Progenitor cell of endocrine pancreas (in vitro differentiated cells): ENCODE measurements around the gene DNM2. TPM values are rescaled to one million over a fixed set of nuclear protein-coding genes. Genes with fewer than 3 reads are reported as not detected.
"Not testable (repeated sequence)": the region's sequence is repeated elsewhere in the genome, so short reads cannot be mapped to it uniquely, and the experiment has no call there.

Source experiments
- DNase-seq: peaks from one replicate; pipeline ENCODE4 v3.0.0; 2021; ENCODE audit warnings: low spot score; ENCODE audit not compliant: unreplicated experiment
- H3K27ac Mint-ChIP-seq: 2 replicates; pipeline ENCODE4 v1.8.0; 2021; ENCODE audit warnings: mild to moderate bottlenecking, moderate library complexity, mixed read lengths
- H3K27me3 Mint-ChIP-seq: 2 replicates; pipeline ENCODE4 v1.8.0; 2021; ENCODE audit warnings: mixed read lengths
- H3K36me3 Mint-ChIP-seq: 2 replicates; pipeline ENCODE4 v1.8.0; 2022; ENCODE audit warnings: mixed read lengths; ENCODE audit not compliant: insufficient read depth
- H3K4me1 Mint-ChIP-seq: 2 replicates; pipeline ENCODE4 v1.8.0; 2021; ENCODE audit warnings: low read depth, mixed read lengths
- H3K4me3 Mint-ChIP-seq: 2 replicates; pipeline ENCODE4 v1.8.0; 2021; ENCODE audit warnings: low read depth, mild to moderate bottlenecking, moderate library complexity, mixed read lengths
- H3K9me3 Mint-ChIP-seq: 2 replicates; pipeline ENCODE4 v1.8.0; 2021; ENCODE audit warnings: low read depth, mixed read lengths
- CTCF ChIP-seq: fragments of 200-600 bp; sonication (generic); IDR thresholded peaks from one replicate; pipeline ENCODE4 v1.5.0; 2021; ENCODE audit warnings: antibody characterized with exemption, mild to moderate bottlenecking; ENCODE audit not compliant: unreplicated experiment
- total RNA-seq: library from RNA; stranded (reverse); gene quantifications from 2 replicates; pipeline ENCODE4 v1.2.1, GENCODE V29; 2021

DNM2 gene
- total RNA-seq, 1 donor from 2014 or later = 124 TPM

- Mint-ChIP-seq H3K9me3 (no peaks in the 10 kb centered on the region), H3K36me3 (no peaks in the 10 kb centered on the region), H3K27ac (peak overlapping the region; percentile 88), H3K4me1 (peaks cover 9% of the 10 kb centered on the region), H3K27me3 (no peaks in the 10 kb centered on the region), H3K4me3 (peak overlapping the region; percentile 77)
- peak; percentile 39 for DNase-seq
- peak; percentile 46 for TF ChIP-seq CTCF
Measured at GRCh38 chr19:10871711-10872545, 154.0 kb downstream of the DNM2 start.

- H3K9me3 Mint-ChIP-seq = no peaks in the 10 kb centered on the region
- DNase-seq = no peak
- H3K27me3 Mint-ChIP-seq = no peaks in the 10 kb centered on the region
- peaks cover 9% of the 10 kb centered on the region for H3K4me1 Mint-ChIP-seq
- peak overlapping the region; percentile 88 for H3K27ac Mint-ChIP-seq
- peak overlapping the region; percentile 77 for H3K4me3 Mint-ChIP-seq
- H3K36me3 Mint-ChIP-seq = no peaks in the 10 kb centered on the region
- no peak for TF ChIP-seq CTCF
Measured at GRCh38 chr19:10872546-10873107, 154.7 kb downstream of the DNM2 start.

GRCh38 chr19:10874024-10874423 lies 156.1 kb downstream of the DNM2 start:
- Mint-ChIP-seq H3K4me3 (peak overlapping the region; percentile 54), H3K36me3 (no peaks in the 10 kb centered on the region), H3K9me3 (peaks cover 2% of the 10 kb centered on the region), H3K27ac (no peak overlapping the region), H3K4me1 (peaks cover 10% of the 10 kb centered on the region), H3K27me3 (no peaks in the 10 kb centered on the region)
- no peak for TF ChIP-seq CTCF
- no peak for DNase-seq

- H3K27ac Mint-ChIP-seq = peak overlapping the region; percentile 38
- peaks cover 3% of the 10 kb centered on the region for H3K9me3 Mint-ChIP-seq
- no peak for TF ChIP-seq CTCF
- no peak for DNase-seq
- no peaks in the 10 kb centered on the region for H3K27me3 Mint-ChIP-seq
- peaks cover 3% of the 10 kb centered on the region for H3K36me3 Mint-ChIP-seq
- peaks cover 27% of the 10 kb centered on the region for H3K4me1 Mint-ChIP-seq
- no peak overlapping the region for H3K4me3 Mint-ChIP-seq
Measured at GRCh38 chr19:10876459-10877240, 158.8 kb downstream of the DNM2 start.

GRCh38 chr19:10877608-10878007 lies 159.7 kb downstream of the DNM2 start:
- H3K4me3 Mint-ChIP-seq, H3K9me3 Mint-ChIP-seq, DNase-seq, H3K36me3 Mint-ChIP-seq, H3K27me3 Mint-ChIP-seq: not testable (repeated sequence)
- Mint-ChIP-seq H3K4me1 (peaks cover 32% of the 10 kb centered on the region), H3K27ac (peak overlapping the region; percentile 88)
